KOPT-K1 (cell line): ENCODE measurements around the gene IL17C.

Source experiments
- H3K27ac ChIP-seq: fragments of 200-600 bp; sonication (generic); 2 replicates; pipeline ENCODE4 v1.5.1; 2016; ENCODE audit warnings: antibody characterized with exemption, mild to moderate bottlenecking, low read depth, low read length; ENCODE audit not compliant: poor library complexity, severe bottlenecking
- H3K36me3 ChIP-seq: fragments of 200-600 bp; sonication (generic); 2 replicates; pipeline ENCODE4 v1.5.1; 2017; ENCODE audit warnings: antibody characterized with exemption, mild to moderate bottlenecking, low read length, moderate library complexity; ENCODE audit not compliant: insufficient read depth
- H3K9me3 ChIP-seq: fragments of 200-600 bp; sonication (generic); 2 replicates; pipeline ENCODE4 v1.5.1; 2017; ENCODE audit warnings: antibody characterized with exemption, low read length, mild to moderate bottlenecking; ENCODE audit not compliant: insufficient read depth, poor library complexity, severe bottlenecking

Gene IL17C, protein sequence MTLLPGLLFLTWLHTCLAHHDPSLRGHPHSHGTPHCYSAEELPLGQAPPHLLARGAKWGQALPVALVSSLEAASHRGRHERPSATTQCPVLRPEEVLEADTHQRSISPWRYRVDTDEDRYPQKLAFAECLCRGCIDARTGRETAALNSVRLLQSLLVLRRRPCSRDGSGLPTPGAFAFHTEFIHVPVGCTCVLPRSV

DNA sequence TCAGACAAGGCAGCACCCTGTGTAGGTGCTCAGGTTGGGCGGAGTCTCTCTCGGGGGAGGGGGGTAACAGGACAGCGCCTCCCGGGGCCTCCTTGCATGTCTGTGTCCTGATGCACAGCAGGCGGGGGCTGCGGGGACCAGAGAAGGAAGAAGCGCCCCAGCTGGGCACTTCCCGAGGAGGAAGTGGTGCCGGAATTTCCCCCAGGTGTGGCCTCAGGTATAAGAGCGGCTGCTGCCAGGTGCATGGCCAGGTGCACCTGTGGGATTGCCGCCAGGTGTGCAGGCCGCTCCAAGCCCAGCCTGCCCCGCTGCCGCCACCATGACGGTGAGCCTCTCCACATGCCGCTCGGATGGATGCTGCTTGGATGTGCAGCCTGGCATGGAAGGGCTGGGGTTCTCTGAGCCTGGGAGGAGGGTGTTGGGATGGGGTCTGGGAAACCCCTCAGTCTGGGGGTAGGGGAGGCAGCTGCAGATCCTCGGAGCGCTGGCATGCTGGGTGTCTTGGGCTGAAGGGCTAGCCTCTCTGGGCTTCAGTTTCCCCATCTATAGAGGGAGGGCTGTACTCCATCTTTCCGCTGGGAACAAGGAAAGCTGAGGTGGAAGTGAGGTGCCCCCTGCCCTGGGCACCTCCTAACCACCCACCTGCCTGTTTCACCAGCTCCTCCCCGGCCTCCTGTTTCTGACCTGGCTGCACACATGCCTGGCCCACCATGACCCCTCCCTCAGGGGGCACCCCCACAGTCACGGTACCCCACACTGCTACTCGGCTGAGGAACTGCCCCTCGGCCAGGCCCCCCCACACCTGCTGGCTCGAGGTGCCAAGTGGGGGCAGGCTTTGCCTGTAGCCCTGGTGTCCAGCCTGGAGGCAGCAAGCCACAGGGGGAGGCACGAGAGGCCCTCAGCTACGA lies at the start of gene IL17C:
TSS of gene IL17C (plus strand) at position 250 of the 908 bp plus-strand sequence. CDS start at position 320, 70 bp downstream.
- no peaks in the 10 kb centered on the region for H3K9me3 ChIP-seq
- no peak within 1 kb of the TSS for H3K27ac ChIP-seq
- peaks cover 16% of the 10 kb centered on the region; the same call in 1 of the 2 replicates for H3K36me3 ChIP-seq

DNA sequence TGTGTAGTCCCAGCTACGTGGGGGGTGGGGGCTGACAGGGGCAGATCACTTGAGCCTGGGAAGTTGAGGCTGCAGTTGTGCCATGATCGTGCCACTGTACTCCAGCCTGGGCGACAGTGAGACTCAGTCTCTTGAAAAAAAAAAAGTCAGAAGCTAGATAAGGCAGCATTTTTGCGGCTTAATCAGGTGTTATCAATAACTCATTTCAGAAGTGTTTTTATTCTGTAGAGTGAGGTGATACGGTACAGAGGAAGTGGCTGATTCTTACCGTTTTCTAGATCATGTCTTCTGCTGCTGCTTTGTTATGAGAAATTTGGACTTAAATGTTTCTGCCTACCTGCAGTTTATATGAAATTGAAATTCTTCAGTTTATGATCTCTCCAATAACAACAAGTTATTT lies 49.6 kb upstream of the IL17C start:
- peaks cover 97% of the 10 kb centered on the region for H3K36me3 ChIP-seq

DNA sequence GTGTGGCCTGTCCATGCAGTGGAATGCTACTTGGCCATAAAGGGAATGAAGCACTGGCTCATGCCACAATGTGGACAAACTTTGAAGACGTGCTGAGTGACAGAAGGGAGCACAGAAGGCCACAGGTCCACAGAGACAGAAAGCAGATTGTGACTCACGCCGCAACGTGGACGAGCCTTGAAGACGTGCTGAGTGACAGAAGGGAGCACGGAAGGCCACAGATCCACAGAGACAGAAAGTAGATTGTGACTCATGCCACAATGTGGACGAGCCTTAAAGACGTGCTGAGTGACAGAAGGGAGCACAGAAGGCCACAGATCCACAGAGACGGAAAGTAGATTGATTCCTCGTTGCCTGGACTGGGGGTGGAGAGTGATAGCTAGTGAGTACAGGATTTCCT lies 48.9 kb upstream of the IL17C start:
- Histone ChIP-seq H3K27ac (no peak overlapping the region), H3K9me3 (no peaks in the 10 kb centered on the region), H3K36me3 (peaks cover 99% of the 10 kb centered on the region)

More for the DNA sequence above, 49.6 kb upstream of the IL17C start:
- no peak overlapping the region for H3K27ac ChIP-seq
- no peaks in the 10 kb centered on the region for H3K9me3 ChIP-seq

DNA sequence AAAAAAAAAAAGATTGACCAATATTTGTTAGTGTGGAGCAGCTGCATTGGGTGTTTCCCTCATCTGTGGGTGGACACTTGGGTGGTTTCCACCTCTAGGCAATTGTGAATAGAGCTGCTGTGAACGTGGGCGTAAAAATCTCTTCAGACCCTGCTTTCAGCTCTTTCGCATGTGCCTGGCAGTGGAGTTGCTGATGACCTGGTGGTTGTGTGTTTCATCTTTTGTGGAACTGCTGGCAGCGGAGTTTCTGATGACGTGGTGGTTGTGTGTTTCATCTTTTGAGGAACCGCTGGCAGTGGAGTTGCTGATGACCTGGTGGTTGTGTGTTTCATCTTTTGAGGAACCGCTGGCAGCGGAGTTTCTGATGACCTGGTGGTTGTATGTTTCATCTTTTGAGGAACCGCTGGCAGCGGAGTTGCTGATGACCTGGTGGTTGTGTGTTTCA lies 46.8 kb upstream of the IL17C start:
- Histone ChIP-seq H3K9me3 (no peaks in the 10 kb centered on the region), H3K27ac (no peak overlapping the region), H3K36me3 (peaks cover 98% of the 10 kb centered on the region)

DNA sequence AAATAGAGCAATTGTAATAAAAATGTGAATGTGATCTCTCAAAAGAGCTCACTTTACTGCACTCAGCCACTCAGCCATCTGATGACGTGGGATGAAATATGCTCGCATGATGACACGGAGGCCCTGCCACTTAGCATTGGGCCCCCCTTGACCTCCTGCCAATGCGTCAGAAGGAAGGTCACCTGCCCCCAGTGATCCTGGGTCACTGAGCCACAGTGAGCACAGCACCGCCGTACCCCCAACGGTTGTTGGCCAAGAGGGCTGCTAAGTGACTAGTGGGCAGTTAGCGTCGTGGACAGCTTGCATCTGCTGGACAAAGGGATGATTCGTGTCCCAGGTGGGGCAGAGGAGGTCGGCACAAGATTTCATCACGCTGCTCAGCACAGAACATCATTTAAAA lies 45.3 kb upstream of the IL17C start:
- no peak overlapping the region for H3K27ac ChIP-seq
- peaks cover 98% of the 10 kb centered on the region for H3K36me3 ChIP-seq
- H3K9me3 ChIP-seq: no peaks in the 10 kb centered on the region

DNA sequence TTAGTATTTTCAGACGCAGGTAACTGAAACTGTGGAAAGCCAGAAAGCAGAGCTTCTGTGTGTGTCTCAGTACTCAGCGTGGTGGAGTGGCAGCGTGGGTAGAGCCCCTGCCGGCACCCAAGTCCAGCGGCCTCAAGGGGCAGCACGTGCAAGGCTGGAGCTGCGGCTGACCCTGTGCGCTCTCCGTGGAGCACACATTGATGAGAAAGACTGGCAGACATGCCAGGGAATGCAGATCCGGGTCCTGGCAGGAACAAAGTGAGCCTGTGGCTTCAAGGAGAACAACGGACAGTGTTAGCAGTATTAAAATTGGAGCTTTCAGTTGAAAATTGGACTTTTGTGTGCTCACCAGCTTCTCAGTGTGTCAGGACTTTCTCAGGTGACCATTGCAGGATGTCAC lies 44.9 kb upstream of the IL17C start:
- Histone ChIP-seq H3K36me3 (peaks cover 98% of the 10 kb centered on the region), H3K9me3 (no peaks in the 10 kb centered on the region), H3K27ac (no peak overlapping the region)

DNA sequence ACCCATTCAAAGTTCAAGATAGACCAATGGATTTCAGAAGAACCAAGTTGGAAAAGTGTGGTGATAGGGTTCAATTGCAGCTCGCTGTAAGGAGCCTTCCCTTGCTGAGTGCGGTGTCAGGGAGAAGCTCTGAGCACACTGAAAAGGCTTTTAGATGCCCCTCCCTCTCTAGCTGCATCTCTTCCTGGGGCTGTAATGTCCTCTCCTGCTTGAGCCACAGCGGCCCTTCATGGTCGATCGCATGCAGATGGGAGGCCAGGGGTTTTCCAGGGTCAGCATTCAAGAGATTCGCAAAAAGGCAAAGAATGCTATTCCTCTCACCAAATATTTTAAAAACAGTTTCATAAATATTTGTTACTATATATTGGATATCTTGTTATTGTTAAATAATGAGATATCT lies 44.5 kb upstream of the IL17C start:
- no peak overlapping the region for H3K27ac ChIP-seq
- peaks cover 98% of the 10 kb centered on the region for H3K36me3 ChIP-seq
- H3K9me3 ChIP-seq: no peaks in the 10 kb centered on the region

DNA sequence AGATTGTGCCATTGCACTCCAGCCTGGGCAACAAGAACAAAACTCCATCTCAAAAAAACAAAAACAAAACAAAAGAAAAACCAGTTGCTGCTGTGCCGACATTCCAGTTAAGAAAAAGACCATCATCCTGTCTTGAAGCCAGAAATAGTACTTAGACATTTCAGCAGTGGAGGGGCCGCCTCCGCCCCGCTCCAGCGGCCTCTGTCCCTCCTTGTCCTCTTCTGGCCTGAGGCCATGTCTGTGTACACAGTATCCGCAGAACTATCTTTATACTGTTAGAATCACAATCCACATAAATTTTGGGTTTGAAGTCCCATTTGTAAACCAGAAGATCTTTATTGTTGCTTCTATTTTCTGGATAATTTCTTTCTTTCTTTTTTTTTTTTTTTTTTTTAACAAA lies 43.3 kb upstream of the IL17C start:
- Histone ChIP-seq H3K9me3 (no peaks in the 10 kb centered on the region), H3K36me3 (peaks cover 98% of the 10 kb centered on the region), H3K27ac (no peak overlapping the region)

DNA sequence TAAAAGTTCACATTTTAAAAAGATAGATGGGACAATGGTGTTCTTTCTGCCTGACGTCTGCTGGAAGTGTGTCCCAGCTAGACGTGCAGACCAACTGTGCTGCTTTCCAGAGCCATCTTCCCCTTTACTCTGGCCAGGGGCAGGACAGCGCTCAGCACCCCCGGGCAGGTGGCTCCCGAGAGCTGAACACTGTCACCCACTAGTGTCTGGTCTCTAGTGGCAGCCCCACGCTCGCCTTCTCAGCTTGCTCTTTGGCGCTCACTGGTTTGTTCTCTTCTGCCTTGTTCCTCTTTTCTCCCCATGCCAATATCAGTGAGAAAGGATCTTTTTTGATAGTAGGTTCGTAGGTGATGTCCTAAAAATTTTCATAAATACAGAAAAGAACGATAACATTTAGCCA lies 42.5 kb upstream of the IL17C start:
- Histone ChIP-seq H3K27ac (no peak overlapping the region), H3K36me3 (peaks cover 98% of the 10 kb centered on the region), H3K9me3 (no peaks in the 10 kb centered on the region)

DNA sequence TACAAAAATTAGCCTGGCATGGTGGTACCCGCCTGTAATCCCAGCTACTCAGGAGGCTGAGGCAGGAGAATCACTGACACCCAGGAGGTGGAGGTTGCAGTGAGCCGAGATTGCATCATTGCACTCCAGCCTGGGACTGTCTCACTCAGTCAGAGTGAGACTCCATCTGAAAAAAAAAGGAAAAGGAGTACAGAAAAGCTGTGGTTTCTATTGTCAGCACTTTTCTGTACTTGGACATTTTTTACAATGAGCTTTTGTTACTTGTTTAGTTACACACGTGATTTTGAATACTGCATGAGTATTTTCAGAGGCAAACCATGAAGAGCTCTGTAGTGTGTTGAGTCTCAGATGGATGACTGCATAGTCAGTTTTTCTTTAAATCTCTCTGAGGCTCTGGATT lies 41.9 kb upstream of the IL17C start:
- Histone ChIP-seq H3K36me3 (peaks cover 98% of the 10 kb centered on the region), H3K27ac (no peak overlapping the region), H3K9me3 (no peaks in the 10 kb centered on the region)

DNA sequence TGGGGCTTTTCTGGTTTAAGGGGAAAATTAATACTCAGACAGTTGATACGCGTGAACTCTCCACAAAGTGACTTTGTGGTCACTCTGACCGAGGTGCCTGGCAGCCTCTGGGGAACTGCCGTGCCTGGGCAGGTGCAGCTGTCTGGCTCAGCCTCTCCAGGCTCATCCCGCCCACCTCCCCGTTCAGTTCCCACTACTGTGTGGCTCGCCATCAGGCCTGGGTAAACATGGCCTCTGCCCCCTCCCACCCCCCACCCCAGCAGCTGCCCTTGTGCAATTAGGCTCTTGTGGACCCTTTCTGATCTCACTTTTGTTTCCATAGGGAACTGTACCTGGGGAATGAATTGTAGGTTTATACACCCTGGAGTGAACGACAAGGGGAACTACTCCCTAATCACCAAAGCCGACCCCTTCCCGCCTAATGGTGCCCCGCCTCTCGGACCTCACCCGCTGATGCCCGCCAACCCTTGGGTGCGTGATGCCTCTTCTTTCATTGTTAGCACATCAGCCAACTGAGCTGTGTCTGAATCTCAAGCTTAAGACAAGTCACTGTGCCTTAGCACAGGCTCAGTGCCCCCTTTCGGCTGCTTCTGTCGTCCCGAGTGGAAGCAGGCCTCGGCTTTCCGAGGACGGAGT lies 40.4 kb upstream of the IL17C start:
- Histone ChIP-seq H3K9me3 (no peaks in the 10 kb centered on the region), H3K36me3 (peaks cover 99% of the 10 kb centered on the region), H3K27ac (no peak overlapping the region)

DNA sequence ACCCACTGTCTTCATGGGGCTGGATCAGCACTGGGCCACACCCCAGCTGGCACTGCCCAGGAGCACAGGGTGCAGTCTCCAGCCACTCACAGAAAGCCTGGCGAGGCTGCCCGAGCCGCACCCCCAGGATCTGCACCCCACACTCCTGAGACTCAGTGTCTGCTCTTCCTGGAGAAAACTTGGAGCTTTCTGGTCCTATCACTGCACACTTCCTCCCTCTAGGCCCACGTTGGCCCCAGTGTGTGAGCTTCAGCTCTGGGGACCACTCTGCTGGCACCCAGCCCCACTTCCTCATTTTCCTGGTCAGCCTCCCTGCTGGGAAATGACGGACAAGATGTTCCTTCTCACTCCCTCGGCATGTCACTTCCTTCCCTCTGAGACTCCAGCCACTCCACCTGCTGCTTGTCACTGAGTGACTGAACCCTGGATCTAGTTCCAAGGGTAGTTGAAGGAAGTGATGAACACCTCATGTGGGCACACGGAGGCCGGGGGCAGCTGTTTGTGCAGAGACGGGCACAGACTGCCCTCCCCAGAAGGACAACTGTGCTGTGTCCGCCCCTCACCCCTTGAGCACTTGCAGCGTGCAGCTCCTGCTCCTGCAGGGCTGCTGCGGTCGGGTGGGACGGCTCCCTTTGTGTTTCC lies 39.2 kb upstream of the IL17C start:
- H3K36me3 ChIP-seq: peaks cover 97% of the 10 kb centered on the region
- H3K9me3 ChIP-seq: no peaks in the 10 kb centered on the region
- no peak overlapping the region for H3K27ac ChIP-seq

DNA sequence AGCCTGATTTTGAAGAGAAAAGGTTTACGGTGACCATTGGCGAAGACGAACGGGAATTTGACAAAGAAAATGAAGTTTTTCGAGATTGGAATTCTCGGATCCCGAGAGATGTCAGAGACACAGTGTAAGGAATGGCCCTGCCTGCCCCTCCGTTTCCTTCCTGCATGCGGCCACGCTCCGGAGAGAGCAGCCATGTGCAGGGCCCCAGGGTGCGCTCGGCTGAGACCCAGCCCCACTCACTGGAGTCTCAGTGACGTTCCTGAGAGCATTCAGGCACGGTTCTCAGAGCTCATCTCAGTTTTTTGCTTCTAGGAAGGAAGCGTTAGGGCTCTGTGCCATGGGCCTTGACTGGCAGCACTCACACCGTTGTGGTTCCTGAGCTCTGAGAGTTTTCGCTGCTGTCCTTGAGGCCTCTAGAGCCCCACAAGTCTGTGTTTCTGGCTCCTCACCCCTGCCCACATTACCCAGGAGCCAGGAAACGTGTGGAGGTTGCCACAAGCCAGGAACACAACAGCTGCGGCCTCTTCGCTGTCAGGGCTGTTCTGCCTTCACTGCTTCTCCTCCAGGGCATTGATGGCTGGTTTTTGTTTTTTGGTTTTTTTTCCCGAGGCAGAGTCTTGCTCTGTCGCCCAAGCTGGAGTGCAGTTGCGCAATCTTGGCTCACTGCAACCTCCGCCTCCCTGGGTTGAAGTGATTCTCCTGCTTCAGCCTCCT lies 38.4 kb upstream of the IL17C start:
- Histone ChIP-seq H3K36me3 (peaks cover 97% of the 10 kb centered on the region), H3K9me3 (no peaks in the 10 kb centered on the region), H3K27ac (no peak overlapping the region)

DNA sequence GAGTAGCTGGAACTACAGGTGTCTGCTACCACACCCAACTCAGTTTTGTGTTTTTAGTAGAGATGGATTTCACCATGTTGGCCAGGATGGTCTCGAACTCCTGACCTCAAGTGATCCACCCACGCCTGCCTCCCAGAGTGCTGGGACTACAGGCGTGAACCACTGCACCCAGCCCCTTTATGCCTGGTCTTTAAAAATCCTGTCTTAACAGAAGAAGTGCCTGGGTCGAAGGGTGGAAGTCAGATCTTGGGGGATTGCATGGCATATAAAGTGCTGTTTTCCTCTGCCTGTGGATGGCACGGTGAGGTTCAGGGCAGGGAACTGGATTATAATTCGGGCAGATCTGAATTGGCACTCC lies 37.9 kb upstream of the IL17C start:
- H3K9me3 ChIP-seq: no peaks in the 10 kb centered on the region
- peaks cover 98% of the 10 kb centered on the region for H3K36me3 ChIP-seq
- no peak overlapping the region for H3K27ac ChIP-seq
